ENCODE data around the gene MINDY4. TPM values are rescaled to one million over a fixed set of nuclear protein-coding genes. Genes with fewer than 3 reads are reported as not detected.

Gene MINDY4
- total and polyA plus RNA-seq, 2 of the 13 experiments (the other 11 are each of a cell fraction or from before 2014, with no cell fraction given) = not detected

- ATAC-seq (no peak), DNase-seq (ENCODE audit: low spot score) (no peak), FAIRE-seq (no peak)
- H2AFZ ChIP-seq (ENCODE audit: low read length) = no peak overlapping the region
- 41% methylated on average over 3 of the region's 4 CpGs for WGBS (ENCODE audit: low lambda C conversion rate)
- H4K20me1 ChIP-seq (ENCODE audit: insufficient read depth, low read length) = no peaks in the 10 kb centered on the region
- H3K4me3 ChIP-seq (replicated peaks in 1 of 3; ENCODE audit: insufficient read depth in 1 of 3, low read depth in 2 of 3, low read length in 3 of 3) = no peak overlapping the region
- H3K79me2 ChIP-seq (ENCODE audit: insufficient read depth, low read length) = no peaks in the 10 kb centered on the region
- no peak overlapping the region for H3K27ac ChIP-seq (ENCODE audit: extremely low read length, insufficient read depth, low read length)
- ChIA-PET POLR2A (no interaction called here), CTCF (ENCODE audit: low intra/inter-chr PET ratio, low total read pairs) (no interaction called here)
- no TSS peak for BruUV-seq (replicated peaks)
- intact Hi-C loops (cut with micrococcal nuclease; ENCODE audit: unreplicated experiment) = no loop called here
- no peaks in the 10 kb centered on the region for H3K4me1 ChIP-seq (ENCODE audit: insufficient read depth, low read length)
- no peaks in the 10 kb centered on the region for H3K9me3 ChIP-seq (ENCODE audit: low read length)
- H3K4me2 ChIP-seq (ENCODE audit: low read depth, low read length) = no peak overlapping the region
- H3K9ac ChIP-seq (ENCODE audit: insufficient read depth, low read depth, low read length) = no peak overlapping the region
- no peaks in the 10 kb centered on the region for H3K36me3 ChIP-seq (replicated peaks in 1 of 2; ENCODE audit: control insufficient read depth in 1 of 2, insufficient read depth in 2 of 2, low read length in 2 of 2)
- peaks cover 0 to 2% of the 10 kb centered on the region in 2 experiments; a peak in 1 of 5 replicates for H3K27me3 ChIP-seq (ENCODE audit: control insufficient read depth in 1 of 2, insufficient read depth in 2 of 2, low read length in 2 of 2)
- in situ Hi-C loops (cut with HindIII; ENCODE audit: extremely low pct_ligation_motif_present, low pct_unique_long_range_greater_than_20kb) = no loop called here
- TF ChIP-seq RNF219 (CRISPR knock-in tag; IDR thresholded peaks at IDR 0.05) = no peak
- no peak for TF ChIP-seq POLR2A (IDR thresholded peaks at IDR 0.05; ENCODE audit: insufficient read depth in 1 of 2, low read depth in 2 of 2, low read length in 2 of 2)
- TF ChIP-seq ZNF710 (CRISPR knock-in tag; IDR thresholded peaks at IDR 0.05; ENCODE audit: borderline replicate concordance) = no peak
- TF ChIP-seq KLF15 (CRISPR knock-in tag; IDR thresholded peaks at IDR 0.05; ENCODE audit: borderline replicate concordance) = no peak
- no peak for TF ChIP-seq ZNF670 (CRISPR knock-in tag; IDR thresholded peaks at IDR 0.05; ENCODE audit: borderline replicate concordance)
- TF ChIP-seq JARID2 (CRISPR knock-in tag; IDR thresholded peaks at IDR 0.05; ENCODE audit: insufficient replicate concordance) = no peak
- TF ChIP-seq ZNF784 (CRISPR knock-in tag; IDR thresholded peaks at IDR 0.05; ENCODE audit: borderline replicate concordance) = no peak
- no peak for TF ChIP-seq GPBP1L1 (CRISPR knock-in tag; IDR thresholded peaks at IDR 0.05)
- TF ChIP-seq ZNF30 (CRISPR knock-in tag; IDR thresholded peaks at IDR 0.05) = no peak
- no peak for TF ChIP-seq SPEN (CRISPR knock-in tag; IDR thresholded peaks at IDR 0.05; ENCODE audit: low read depth)
- no peak for TF ChIP-seq DMTF1 (CRISPR knock-in tag; IDR thresholded peaks at IDR 0.05)
- TF ChIP-seq LRRFIP1 (CRISPR knock-in tag; conservative IDR thresholded peaks at IDR 0.05) = no peak
Observed at GRCh38 chr7:30852308-30852684, 81.1 kb downstream of the MINDY4 start.

Measured in HepG2 (cell line).